Panc1 (cell line): Measurements from ENCODE around the gene HMGB1.

Experiments
- CTCF ChIP-seq: fragments of 450-650 bp; IDR thresholded peaks from 2 replicates; pipeline ENCODE4 v1.5.1; 2017; ENCODE audit warnings: mild to moderate bottlenecking
- POLR2AphosphoS5 ChIP-seq: IDR thresholded peaks from 2 replicates; pipeline ENCODE4 v1.6.1; 2012; ENCODE audit warnings: mild to moderate bottlenecking, low read depth, low read length, moderate library complexity
- TCF7L2 ChIP-seq: IDR thresholded peaks from 2 replicates; pipeline ENCODE4 v1.6.1; 2011; ENCODE audit warnings: mild to moderate bottlenecking, low read depth, low read length, inconsistent platforms
- TF ChIP-seq, protein P1 (sequence below), 2 experiments: IDR thresholded peaks; 2 replicates each; pipeline ENCODE4 v1.6.1; 2011 to 2012; ENCODE audit warnings: low read depth in 2 of 2, control low read depth in 1 of 2, low read length in 1 of 2, mild to moderate bottlenecking in 1 of 2, moderate library complexity in 1 of 2; ENCODE audit not compliant: insufficient read depth in 1 of 2

DNA sequence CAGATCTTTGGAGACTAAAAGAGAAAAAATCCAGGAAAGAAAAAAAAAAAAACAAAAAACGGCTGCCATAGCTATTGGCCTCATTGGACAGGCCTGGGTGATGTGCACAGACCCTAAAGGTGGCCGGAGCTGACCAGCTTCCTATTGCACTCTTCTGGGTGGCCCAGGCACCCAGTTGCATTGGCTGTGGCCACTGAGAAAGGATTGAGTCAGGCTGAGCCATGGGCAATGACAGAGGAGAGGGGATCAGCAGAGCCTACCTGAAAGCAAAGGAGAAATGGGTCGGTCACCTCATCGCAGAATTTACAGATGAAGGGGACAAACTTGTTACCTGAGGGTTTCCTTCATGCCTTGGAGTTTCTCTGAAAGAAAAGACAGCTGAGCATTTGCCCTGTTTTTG lies 17.3 kb downstream of the HMGB1 start:
- TF ChIP-seq CTCF, result no peak
- TF ChIP-seq, protein P1, sequence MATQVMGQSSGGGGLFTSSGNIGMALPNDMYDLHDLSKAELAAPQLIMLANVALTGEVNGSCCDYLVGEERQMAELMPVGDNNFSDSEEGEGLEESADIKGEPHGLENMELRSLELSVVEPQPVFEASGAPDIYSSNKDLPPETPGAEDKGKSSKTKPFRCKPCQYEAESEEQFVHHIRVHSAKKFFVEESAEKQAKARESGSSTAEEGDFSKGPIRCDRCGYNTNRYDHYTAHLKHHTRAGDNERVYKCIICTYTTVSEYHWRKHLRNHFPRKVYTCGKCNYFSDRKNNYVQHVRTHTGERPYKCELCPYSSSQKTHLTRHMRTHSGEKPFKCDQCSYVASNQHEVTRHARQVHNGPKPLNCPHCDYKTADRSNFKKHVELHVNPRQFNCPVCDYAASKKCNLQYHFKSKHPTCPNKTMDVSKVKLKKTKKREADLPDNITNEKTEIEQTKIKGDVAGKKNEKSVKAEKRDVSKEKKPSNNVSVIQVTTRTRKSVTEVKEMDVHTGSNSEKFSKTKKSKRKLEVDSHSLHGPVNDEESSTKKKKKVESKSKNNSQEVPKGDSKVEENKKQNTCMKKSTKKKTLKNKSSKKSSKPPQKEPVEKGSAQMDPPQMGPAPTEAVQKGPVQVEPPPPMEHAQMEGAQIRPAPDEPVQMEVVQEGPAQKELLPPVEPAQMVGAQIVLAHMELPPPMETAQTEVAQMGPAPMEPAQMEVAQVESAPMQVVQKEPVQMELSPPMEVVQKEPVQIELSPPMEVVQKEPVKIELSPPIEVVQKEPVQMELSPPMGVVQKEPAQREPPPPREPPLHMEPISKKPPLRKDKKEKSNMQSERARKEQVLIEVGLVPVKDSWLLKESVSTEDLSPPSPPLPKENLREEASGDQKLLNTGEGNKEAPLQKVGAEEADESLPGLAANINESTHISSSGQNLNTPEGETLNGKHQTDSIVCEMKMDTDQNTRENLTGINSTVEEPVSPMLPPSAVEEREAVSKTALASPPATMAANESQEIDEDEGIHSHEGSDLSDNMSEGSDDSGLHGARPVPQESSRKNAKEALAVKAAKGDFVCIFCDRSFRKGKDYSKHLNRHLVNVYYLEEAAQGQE (IDR thresholded peaks at IDR 0.05; ENCODE audit: insufficient read depth in 1 of 2, low read depth in 2 of 2, low read length in 1 of 2), result no peak
- TF ChIP-seq POLR2AphosphoS5, result no peak
- TF ChIP-seq TCF7L2, result no peak
